Gastrocnemius medialis (tissue), 4 donors: ENCODE data around the gene CACNA1D. TPM values are rescaled to one million over a fixed set of nuclear protein-coding genes. Genes with fewer than 3 reads are reported as not detected.

Experiments used
- ATAC-seq, 2 donors: fragments of 150-250 bp; one replicate each; pipeline ENCODE4 v1.9.1; 2016
- DNase-seq, 2 donors: peaks; one replicate each; pipeline ENCODE4 v3.0.0-alpha.2; 2019
- H3K27ac ChIP-seq, 4 donors: fragments of 200-600 bp; sonication (generic); 1 replicate in 1 of 4; 2 replicates in 3 of 4; pipeline ENCODE4 v1.5.1; 2016 to 2018; ENCODE audit warnings: mild to moderate bottlenecking in 2 of 4, moderate library complexity in 1 of 4
- H3K27me3 ChIP-seq, 3 donors: fragments of 200-600 bp; sonication (generic) in 2 of 3; 1 replicate in 1 of 3; 2 replicates in 2 of 3; pipeline versions ENCODE4 v1.5.1 to v1.6.0; 2016 to 2019; ENCODE audit warnings: mild to moderate bottlenecking in 1 of 3, moderate library complexity in 1 of 3
- H3K36me3 ChIP-seq, 2 donors: fragments of 200-600 bp; sonication (generic) in 1 of 2; one replicate each; pipeline ENCODE4 v1.5.1; 2017 to 2018
- H3K4me1 ChIP-seq, 2 donors: fragments of 200-600 bp; sonication (generic) in 1 of 2; one replicate each; pipeline ENCODE4 v1.5.1; 2016 to 2017; ENCODE audit warnings: mild to moderate bottlenecking in 2 of 2
- H3K4me3 ChIP-seq, 4 donors: fragments of 200-600 bp; sonication (generic) in 3 of 4; 1 replicate in 1 of 4; 2 replicates in 3 of 4; pipeline ENCODE4 v1.5.1; 2016 to 2019; ENCODE audit warnings: mild to moderate bottlenecking in 2 of 4
- H3K9me3 ChIP-seq, 3 donors: fragments of 200-600 bp; sonication (generic) in 2 of 3; 1 replicate in 1 of 3; 2 replicates in 2 of 3; pipeline ENCODE4 v1.5.1; 2016 to 2019
- POLR2A ChIP-seq, 2 donors: fragments of 450-650 bp; IDR thresholded peaks; one replicate each; pipeline ENCODE4 v1.6.1; 2017; ENCODE audit warnings: antibody characterized with exemption in 2 of 2, mild to moderate bottlenecking in 2 of 2, moderate library complexity in 2 of 2
- in situ Hi-C, 4 donors: fragments of 200-750 bp; cut with MboI; loops; one replicate each; pipeline versions ENCODE4 v1.15.0 to v1.8.0; 2017; ENCODE audit warnings: low sequenced_read_pairs in 4 of 4
- intact Hi-C: fragments of 100-400 bp; cut with DNase I; formaldehyde crosslinking; loops from one replicate; pipeline ENCODE4 v1.15.1; 2023; ENCODE audit warnings: low total_unique reads
- total RNA-seq, 4 donors: library from RNA; depleted of rRNA; stranded (reverse); fragments of >200 nt; gene quantifications; one replicate each; pipeline versions ENCODE4 v1.1.0 to v1.2.3, GENCODE V29; 2016
- TF ChIP-seq, protein P1 (sequence below), 5 experiments: fragments of 450-650 bp in 3 of 5; fragments of 200-600 bp in 2 of 5; sonication (generic) in 2 of 5; IDR thresholded peaks in 4 of 5; conservative IDR thresholded peaks in 1 of 5; 1 replicate in 4 of 5; 2 replicates in 1 of 5; pipeline ENCODE4 v1.5.1; 2016 to 2019; ENCODE audit warnings: antibody characterized with exemption in 5 of 5, mild to moderate bottlenecking in 3 of 5, moderate library complexity in 3 of 5

The CACNA1D gene
- total RNA-seq, 4 donors from 2014 or later: 0.18 to 0.34 TPM; not detected in 2

DNA sequence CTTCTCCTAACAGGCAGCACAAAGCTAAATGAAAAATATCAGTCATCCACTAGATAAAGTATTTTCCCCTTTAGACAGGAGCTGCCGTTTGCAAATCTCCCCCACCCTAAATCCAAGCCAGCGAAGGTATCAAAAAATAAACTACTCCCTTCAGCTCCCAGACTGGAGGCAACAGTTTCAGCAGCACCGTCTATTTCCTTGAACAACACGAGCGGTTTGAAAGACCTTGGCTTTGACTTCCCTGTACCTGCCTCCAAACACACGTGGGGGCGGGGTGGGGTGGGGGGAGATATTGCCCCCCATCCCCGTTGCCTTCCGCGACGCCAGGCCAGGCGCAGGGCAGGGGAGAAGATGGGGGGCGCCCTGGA, 832 bp upstream of the CACNA1D start:
- no peaks in the 10 kb centered on the region for H3K36me3 ChIP-seq
- intact Hi-C loops: loop anchor here (10.0 kb wide), 1 partner anchor 189 kb away; no protein-coding TSS in a partner anchor
- no peaks in the 10 kb centered on the region for H3K9me3 ChIP-seq
- H3K27ac ChIP-seq: no peak overlapping the region
- DNase-seq (no peak), ATAC-seq (no peak)
- in situ Hi-C loops: no loop called here
- H3K4me1 ChIP-seq: peaks cover 7 to 16% of the 10 kb centered on the region in 2 donors
- peaks cover 23 to 36% (median 35%) of the 10 kb centered on the region in 3 donors for H3K27me3 ChIP-seq
- peak overlapping the region in 1 of 4 donors; percentile 40 for H3K4me3 ChIP-seq
- no peak for TF ChIP-seq POLR2A (IDR thresholded peaks at IDR 0.05)
- TF ChIP-seq, protein P1, sequence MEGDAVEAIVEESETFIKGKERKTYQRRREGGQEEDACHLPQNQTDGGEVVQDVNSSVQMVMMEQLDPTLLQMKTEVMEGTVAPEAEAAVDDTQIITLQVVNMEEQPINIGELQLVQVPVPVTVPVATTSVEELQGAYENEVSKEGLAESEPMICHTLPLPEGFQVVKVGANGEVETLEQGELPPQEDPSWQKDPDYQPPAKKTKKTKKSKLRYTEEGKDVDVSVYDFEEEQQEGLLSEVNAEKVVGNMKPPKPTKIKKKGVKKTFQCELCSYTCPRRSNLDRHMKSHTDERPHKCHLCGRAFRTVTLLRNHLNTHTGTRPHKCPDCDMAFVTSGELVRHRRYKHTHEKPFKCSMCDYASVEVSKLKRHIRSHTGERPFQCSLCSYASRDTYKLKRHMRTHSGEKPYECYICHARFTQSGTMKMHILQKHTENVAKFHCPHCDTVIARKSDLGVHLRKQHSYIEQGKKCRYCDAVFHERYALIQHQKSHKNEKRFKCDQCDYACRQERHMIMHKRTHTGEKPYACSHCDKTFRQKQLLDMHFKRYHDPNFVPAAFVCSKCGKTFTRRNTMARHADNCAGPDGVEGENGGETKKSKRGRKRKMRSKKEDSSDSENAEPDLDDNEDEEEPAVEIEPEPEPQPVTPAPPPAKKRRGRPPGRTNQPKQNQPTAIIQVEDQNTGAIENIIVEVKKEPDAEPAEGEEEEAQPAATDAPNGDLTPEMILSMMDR (IDR thresholded peaks at IDR 0.05 in 4 of 5, conservative IDR thresholded peaks at IDR 0.05 in 1 of 5): no peak

DNA sequence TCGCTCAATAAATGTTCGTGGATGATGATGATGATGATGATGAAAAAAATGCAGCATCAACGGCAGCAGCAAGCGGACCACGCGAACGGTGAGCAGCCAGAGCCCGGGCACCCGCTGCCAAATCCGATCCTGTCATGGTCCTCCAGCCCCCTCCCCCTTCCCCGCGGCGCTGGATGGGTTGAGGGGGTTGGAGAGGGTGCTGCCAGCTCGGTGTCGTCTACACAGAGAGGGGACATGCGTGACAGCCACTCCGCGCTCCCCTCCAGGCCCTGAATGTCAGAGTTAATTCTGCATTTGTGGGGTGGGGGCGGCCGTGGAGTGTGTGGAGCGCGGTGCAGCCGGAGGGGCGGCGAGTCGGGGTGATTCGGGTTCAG, 722 bp downstream of the CACNA1D start:
- Histone ChIP-seq H3K27me3 (peaks cover 23 to 36% (median 35%) of the 10 kb centered on the region in 3 donors), H3K36me3 (no peaks in the 10 kb centered on the region), H3K4me1 (peaks cover 7 to 16% of the 10 kb centered on the region in 2 donors), H3K27ac (no peak overlapping the region), H3K4me3 (peak overlapping the region; percentile 35 to 43 (median 40)), H3K9me3 (no peaks in the 10 kb centered on the region)
- DNase-seq (no peak), ATAC-seq (no peak)
- TF ChIP-seq POLR2A (IDR thresholded peaks at IDR 0.05): no peak
- TF ChIP-seq, protein P1 (IDR thresholded peaks at IDR 0.05 in 4 of 5, conservative IDR thresholded peaks at IDR 0.05 in 1 of 5): no peak
- intact Hi-C loops (loop anchor here (10.0 kb wide), 1 partner anchor 190 kb away; no protein-coding TSS in a partner anchor), in situ Hi-C loops (no loop called here)

DNA sequence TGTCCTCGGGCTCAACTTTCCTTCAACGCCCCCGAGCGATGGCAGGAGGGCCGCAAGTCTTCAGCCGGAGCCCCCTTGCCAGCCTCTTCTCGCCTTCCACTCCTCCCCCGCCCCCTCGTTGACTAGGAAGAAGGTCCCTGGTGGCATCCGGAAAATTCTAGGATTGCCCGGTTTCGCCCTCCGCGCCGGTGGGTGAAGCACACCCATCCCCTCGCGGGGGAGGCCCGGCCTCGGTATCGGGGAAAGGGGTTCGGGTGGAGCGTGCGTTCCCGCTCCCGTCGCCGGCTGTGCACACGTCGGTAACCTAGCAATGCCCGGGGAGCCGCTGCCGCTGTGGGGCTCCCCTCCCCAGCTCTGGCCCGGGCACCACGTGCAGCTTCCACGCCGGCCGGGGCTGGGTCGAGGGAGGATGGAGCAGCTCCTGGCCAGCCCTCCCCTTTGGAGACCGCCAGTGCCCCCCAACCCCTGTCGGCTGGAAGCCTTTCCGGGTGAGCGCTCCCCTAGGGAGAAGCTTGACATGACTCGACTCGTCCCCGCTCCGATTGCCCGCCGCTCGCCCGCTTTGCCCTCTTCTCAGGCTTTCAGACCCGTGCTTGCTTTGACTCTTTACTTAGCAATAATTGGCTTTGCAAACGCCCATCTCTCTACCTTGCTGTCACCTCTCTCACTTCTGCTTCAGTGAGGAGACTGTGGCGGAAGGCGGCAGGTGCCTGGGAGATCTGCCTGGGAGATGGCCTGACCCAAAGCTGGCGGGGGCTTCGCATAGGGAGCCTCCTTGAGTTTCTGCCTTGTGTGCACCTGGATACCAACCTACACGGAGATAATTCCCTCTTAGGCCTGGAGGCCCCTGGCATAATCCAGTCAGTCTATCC, 1.3 kb downstream of the CACNA1D start:
- ATAC-seq (no peak), DNase-seq (no peak)
- intact Hi-C loops: loop anchor here (10.0 kb wide), 1 partner anchor 191 kb away; no protein-coding TSS in a partner anchor
- Histone ChIP-seq H3K4me1 (peaks cover 7 to 16% of the 10 kb centered on the region in 2 donors), H3K27me3 (peaks cover 23 to 38% (median 36%) of the 10 kb centered on the region in 3 donors), H3K36me3 (no peaks in the 10 kb centered on the region), H3K4me3 (peak overlapping the region; percentile 35 to 43 (median 40)), H3K9me3 (no peaks in the 10 kb centered on the region), H3K27ac (no peak overlapping the region)
- no peak for TF ChIP-seq POLR2A (IDR thresholded peaks at IDR 0.05)
- TF ChIP-seq, protein P1 (IDR thresholded peaks at IDR 0.05 in 4 of 5, conservative IDR thresholded peaks at IDR 0.05 in 1 of 5): no peak
- in situ Hi-C loops: no loop called here

DNA sequence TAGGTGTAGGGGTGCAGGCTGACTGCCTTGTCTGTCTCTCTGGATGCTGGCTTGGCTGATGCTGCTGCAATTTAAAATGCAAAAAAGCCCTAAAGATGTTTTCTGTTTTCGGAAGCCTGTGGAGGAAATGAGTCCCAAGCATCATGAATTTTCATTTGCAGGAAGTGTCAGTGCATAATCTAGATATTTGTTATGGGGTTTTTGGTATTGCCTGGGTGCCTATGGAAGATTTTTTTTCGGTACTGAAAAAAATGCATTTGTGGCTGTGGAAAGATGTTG, 1.9 kb downstream of the CACNA1D start:
- no peak for DNase-seq
- in situ Hi-C loops (no loop called here), intact Hi-C loops (loop anchor here (10.0 kb wide), 1 partner anchor 192 kb away; no protein-coding TSS in a partner anchor)
- Histone ChIP-seq H3K27ac (no peak overlapping the region), H3K27me3 (peaks cover 23 to 38% (median 36%) of the 10 kb centered on the region in 3 donors), H3K36me3 (no peaks in the 10 kb centered on the region), H3K9me3 (no peaks in the 10 kb centered on the region), H3K4me3 (no peak overlapping the region), H3K4me1 (peaks cover 7 to 16% of the 10 kb centered on the region in 2 donors)
- TF ChIP-seq, protein P1 (IDR thresholded peaks at IDR 0.05 in 4 of 5, conservative IDR thresholded peaks at IDR 0.05 in 1 of 5): no peak
- no peak for ATAC-seq
